Measurements from ENCODE around the gene ENPP6. TPM values are rescaled to one million over a fixed set of nuclear protein-coding genes. Genes with fewer than 3 reads are reported as not detected.
A peak's percentile ranks its signal among the peaks of the same experiment; 100 is the strongest.

ENPP6 gene
- total RNA-seq, 1 experiment from 2014 or later, result not detected

DNA sequence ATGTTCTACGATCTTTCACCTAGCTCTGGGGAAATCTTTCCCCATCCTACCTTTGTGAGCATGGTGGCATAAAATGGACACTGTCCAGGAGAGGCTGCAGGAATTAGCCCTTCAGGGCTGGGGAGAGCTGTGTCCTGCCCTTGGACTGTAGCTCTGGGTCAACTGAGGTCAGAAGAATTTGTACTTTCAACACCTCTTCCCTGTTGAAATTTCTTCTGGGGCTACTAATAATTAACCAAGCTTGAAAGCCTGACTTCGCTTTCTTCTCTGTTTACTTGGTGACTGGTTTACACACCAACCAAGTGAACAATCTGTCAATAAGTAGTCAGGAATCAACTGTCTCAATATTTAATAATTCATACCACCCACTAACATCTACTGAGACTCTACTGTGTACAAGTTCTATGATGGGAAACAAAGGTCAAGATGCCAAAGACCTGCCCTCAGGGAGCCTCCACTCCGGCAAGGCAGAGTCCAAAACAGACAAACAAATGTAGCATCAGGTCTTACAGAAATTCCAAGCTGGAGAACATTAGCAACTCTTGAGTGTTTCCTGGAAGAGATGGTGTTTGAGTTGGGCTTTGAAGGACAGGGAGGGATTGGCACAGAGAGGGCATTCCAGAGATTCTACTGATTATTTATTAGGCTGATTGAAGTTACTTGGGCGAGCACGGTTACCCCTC is 113.1 kb downstream of the ENPP6 start:
- no peak for DNase-seq (ENCODE audit: low read depth)

DNA sequence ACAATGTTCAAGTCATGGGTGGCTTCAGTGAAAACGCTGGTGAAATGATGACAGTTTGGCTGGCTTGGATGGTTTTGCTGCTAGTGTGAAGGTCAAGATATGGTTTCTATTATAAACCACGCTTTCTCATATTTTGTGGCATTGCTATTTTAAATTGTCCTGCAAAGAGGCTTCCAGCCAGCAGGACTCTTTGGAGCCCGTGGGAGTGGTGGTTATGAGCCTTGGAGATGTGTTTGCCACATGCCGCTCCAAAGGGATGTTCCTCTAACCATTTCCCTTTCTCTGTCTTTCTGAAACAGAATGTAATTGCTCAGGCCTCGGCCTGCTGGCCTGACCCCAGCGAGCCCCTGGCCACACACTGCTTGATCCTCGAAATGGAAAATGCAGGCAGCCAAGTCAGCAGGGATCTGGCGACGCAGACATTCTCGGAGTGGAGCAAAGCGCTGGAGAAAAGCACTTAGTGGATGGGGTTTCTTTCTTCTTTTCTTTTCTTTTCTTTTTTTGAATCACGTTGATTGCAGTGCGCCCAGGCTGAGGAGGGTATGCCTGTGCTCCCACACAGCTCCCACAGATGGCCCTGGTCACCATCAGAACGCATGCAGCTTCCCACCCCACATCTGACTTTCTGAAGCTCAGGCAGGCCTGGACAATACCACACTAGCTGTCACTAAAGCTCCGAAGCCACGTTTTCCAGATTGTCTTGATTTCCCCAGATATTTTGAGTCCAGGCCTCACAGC is 114.0 kb downstream of the ENPP6 start:
- DNase-seq (ENCODE audit: low read depth), result no peak

DNA sequence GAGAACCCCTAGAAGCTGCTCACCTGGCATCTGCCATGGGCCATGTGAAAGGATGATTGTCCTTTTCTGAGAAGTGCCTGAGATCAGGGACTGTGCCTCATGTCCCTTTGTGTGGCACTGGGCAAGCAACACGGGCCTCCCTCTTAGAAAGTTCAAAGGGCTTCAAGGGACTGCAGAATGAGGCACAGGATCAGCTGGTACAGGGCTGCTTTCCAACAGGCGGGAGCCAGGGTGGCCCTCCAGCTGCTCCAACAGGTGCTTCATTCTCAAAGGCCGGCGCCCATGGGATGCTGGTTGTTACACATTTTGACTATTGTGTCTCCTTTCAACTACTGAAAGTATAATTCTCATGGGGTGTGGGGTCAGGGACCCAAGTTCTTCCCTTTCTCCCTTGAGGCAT is 114.7 kb downstream of the ENPP6 start:
- no peak for DNase-seq (ENCODE audit: low read depth)

DNA sequence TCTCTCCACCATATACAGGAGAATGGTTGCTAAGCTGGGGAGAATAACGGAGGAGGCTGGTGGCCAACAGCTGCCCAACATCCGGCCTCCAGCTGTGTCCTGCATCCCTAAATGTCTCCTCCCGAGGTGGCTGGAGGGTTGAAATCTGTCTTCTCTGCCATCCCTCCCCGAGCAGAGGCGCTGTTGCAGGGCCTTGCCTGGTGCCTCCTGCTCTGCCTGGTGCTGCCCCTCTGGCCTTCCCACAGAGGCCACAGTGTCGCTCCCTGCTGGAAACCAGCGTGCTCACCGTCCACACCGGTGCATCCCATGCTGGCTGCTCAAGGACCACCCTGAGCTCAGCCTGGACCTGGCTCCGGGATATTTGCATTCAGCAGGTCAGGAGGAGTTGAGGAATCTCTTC is 115.2 kb downstream of the ENPP6 start:
- no peak for DNase-seq (ENCODE audit: low read depth)

DNA sequence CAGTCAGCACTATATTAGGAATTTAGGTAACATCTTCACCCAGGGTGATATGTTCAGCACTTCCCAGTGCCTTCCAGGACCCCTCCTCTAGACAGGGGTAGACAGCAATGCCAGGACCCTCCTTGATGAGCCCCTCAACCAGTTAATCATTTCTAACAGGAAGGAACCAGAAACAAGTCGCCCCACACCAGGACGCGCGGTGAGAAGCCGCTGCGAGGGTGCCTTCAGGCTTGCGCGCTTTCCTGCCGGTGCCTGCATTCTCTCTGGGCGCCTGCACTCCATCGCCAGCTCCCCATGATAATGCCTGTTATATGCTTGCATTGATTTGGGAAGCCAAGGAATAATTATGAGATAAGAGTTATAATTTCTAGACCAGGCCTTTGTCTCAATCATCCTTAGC is 116.0 kb downstream of the ENPP6 start:
- no peak for DNase-seq (ENCODE audit: low read depth)

DNA sequence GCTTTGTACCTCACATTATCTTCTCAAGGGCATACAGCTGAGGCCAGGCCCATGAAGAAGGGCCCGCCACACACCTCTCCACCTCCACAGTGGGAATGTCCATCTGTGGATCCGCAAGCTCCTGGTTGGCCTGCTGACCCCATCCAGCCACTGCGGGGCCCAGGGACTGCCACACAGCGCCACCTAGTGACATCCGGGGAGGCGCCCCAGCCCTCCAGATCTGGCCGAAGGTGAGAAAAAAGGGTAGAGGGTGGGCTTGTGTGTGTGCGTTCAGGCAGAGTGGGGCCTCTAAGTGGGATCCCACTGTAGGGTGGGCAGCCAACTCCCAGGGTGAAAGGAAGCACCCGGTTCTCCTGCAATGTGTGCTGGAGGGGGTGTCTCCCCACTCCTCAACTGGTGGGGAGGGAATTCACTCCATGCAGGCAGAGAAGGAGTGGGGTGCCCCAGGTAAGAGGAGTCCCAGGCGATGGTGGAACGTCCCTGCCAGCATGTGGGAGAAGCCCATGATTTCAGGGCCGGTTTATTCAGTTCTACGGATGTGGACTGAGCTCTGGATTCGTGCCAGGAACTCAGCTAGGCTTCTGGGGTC is 117.3 kb downstream of the ENPP6 start:
- peak; percentile 8 for DNase-seq (ENCODE audit: low read depth)

DNA sequence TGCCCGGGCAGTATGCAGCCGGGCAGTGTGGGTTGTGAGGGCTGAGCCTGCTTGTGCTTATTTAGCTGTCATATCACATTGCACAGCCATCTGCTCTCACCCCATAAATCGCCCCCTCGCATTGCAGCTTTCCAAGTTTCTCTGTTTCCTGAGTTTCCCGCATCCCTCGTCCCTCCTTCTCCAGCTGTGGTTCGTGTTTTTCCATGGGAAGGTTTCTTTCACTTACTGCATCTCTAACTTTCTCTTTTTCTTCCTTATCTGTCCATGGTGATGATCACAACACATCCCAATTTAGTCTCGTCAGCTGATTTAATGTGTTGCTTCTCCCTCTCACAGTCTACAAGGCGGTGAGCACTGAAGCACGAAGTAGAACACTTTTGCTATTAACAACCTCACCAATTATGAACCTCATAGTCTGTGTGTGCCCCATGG is 118.1 kb downstream of the ENPP6 start:
- no peak for DNase-seq (ENCODE audit: low read depth)

DNA sequence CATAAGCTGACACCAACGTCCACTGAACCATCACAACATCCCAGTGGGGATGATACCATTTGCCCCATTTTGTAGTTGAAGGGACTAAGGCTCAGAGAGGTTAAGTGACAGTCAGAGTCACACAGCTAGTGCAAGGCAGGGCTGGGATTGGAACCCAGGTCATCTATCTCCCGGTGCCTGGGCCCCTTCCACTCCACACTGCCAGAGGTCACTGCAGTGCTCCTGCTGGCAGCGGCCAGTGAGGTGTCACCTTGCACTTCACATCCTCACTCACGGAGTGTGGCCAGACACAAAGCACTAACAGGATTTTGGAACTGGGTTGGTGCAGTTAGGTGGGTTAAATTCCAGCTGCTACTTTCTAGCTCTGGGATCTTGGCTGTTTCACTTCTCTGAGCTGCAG is 118.7 kb downstream of the ENPP6 start:
- DNase-seq (ENCODE audit: low read depth), result no peak

DNA sequence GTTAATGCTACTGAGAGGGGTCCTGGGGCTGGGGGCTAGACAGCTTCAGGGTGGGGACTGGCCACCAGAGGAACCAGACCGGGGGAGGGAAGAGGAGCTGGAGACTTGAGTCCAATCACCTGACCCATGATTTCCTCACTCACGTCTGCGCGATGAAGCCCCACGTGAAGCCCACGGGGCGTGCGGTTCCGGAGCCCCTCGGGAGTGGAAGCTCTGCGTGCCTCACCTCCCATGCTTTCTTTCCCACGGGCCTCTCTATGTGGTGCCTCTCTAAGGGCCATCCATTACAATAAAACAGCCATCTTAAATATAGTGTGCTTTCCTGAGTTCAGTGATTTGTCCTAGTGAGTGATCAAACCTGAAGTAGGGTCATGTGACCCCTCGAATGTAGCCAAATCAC is 119.9 kb downstream of the ENPP6 start:
- no peak for DNase-seq (ENCODE audit: low read depth)

DNA sequence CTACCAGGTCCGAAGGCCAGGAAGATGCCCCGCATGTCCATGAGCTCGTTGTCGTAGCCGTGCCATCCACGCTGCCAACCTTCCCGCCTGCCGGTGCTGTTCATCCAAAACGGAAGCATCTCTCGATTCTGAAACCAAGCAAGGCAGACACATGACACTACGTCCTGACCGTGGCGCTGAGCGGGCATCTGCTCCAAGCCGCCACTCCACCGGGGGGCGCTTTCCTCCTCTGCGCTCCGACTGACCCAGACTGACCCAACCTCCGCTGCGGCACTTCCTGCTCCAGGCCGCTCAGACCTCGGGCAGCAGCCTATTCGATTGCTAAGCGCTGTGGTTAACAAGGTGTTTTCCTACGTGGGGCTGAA is 120.5 kb downstream of the ENPP6 start:
- no peak for DNase-seq (ENCODE audit: low read depth)

DNA sequence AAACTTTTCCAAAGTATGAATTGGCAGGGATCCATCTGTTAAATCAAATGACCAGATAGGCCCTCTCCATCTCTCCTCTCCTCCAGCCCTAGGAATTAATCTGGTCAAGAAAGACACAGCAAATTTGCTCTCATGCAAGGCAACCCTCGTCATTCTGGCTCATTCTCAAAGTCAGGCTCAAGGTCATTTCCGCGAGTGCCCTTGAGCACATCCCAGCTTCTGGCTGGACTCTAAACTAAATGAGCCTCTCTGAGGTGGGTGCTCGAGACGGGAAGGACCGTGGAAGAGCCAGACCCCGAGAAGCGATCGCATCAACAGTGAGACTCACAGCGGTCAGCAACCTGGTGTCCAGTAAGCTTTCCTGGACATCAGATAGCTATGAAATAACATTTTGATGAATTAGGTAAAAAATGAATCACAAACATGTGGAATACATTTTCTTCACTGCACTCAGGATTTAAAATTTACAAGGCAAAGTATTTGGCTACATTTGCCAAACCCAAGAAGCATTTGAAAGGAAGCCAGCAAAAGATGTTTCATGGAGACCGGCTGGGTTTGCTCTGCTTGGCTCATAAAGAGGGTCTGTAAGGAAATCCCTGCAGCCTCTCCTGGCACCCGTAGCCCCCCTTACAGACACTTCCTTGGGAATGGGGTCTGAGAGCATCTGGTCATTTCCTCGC is 121.0 kb downstream of the ENPP6 start:
- DNase-seq (ENCODE audit: low read depth), result no peak

DNA sequence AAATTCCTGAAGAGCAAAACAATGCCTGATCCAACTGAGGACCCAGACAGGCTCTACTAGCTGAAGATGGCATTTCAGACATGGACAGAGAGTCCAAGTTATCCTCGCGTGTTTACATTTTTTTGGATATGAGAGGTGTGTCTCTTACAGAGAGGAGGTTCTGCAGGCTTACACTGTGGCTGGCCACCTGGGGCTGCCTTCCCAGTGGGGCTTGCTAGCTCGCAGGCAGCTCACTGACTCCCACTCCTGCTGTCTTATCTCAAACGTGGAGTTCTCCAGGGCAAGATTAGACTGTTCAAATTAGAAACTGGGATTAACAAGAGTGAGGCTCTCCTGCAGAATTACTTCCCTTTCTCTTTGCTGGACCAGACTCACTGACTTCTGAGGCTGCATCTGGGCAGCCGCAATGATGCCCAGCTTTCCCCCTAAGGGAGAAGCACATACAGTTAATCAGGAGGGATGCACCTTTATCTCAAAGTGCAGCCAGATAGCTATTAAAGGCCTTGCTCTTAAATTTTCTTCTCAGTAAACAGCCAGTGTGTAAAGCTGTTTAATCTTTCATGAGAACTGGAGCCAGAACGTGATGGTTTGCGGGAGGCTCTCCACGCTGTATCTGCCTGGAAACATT is 123.0 kb downstream of the ENPP6 start:
- DNase-seq (ENCODE audit: low read depth), result no peak

DNA sequence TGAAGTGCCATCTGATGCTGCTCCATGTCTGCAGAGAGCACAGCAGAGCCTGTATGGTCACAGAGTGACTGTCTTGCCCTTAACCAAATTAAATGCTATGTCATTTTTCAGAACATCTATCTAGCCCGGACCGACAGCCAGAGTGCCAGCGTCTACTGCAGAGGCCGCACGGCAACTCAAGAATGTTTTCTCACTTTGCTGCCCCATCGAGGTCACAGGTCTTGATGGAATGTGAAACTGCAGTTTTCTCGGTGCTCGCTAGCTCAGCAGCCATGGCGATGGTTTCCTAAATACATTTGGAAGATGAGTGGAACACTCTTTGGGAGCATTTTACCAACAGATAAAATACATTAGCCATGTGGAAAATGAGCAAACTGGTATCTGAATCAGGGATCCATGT is 125.7 kb downstream of the ENPP6 start:
- no peak for DNase-seq (ENCODE audit: low read depth)

DNA sequence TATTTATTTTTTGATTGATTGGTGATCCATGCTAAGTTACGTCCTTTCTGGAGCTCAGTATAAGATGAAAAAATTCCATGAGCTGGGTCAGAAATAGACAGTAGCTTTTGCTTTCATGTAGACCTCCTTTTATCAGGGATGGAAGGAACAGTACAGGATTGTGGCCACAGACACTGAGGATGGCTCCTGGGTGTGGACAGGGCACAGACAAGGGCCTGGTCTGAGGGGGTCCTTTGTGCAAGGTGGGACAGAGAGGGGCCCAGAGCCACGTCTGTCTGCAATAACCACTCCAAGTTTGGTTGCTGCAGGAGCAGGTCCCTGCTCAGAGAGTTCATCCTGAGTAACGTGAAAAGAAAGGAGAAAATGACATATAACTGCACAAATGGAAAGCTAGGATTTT is 127.1 kb downstream of the ENPP6 start:
- DNase-seq (ENCODE audit: low read depth), result no peak

DNA sequence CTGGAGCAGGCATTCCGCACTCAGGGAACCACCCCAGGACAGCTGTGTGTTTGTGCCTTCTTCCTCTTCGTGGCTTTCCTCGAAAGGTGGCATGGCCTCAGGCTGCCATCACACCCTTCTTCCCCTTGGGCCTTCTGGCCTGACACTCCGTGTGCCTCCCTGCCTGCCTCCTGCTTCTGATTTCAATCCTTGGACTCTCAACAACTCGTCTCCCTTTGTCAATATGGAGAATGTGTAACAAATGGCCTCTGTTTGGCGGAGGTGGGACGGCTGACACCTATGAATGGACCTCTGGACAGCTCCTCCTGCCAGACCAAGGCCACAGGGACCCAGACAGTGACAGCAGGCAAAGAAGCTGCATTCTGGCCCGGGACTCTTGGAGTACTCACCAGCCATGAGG is 137.0 kb downstream of the ENPP6 start:
- DNase-seq (ENCODE audit: low read depth), result no peak

DNA sequence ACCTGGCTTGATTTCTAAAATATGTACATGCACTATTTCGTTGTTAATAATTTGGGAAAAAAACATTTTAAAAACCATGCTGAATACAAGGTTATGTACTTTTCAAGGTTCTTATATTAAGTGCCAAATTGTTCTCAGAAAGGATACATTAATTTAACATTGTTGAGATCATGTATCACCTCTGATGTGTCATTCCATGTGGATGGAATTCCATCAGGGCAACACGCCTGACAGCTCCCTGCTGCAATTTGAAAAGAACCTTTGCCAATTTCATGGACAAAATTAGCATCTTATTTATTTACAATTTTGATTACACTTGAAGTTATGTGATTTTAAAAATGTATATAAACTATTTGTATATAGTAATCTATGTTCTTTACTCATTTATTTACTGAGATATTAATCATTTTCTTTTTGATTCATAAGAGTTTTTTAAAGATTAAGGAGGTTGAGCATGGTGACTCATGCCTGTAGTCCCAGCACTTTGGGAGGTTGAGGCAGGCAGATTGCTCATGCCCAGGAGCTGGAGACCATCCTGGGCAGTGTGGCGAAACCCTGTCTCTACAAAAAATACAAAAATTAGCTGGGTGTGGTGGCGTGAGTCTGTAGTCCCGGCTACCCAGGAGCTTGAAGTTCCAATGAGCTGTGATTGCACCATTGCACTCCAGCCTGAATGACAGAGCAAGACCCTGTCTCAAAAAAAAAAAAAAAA is 142.8 kb downstream of the ENPP6 start:
- DNase-seq (ENCODE audit: low read depth), result no peak

DNA sequence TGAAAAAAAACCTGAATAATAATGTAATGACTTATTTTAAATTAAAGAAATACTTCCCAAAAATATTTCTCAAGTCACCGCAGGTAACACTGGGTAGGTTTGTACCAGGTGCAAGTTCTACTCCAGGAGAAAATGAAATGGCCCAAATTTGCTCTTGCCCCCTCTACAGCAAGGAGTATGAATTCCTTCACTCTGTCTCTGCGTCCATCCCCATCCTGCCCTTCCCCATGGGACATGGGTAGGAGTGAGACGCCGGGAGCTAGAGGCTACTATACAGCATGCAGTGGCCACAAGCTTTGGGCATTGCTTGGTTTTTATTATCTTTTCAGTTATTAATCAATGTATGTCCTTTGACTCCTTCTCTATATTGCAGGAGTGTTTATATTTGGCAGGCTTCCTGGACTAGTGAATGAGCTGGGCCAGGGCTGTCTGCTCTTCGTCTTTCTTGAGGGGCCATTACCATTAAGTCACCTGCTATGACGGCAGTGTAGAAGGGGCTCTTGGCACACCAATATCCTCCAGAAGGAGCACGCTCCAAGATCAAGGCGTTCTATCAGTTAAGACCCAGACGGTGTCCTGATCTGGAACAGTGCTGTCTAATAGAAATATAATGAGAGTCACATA is 149.6 kb downstream of the ENPP6 start:
- DNase-seq (ENCODE audit: low read depth), result no peak

DNA sequence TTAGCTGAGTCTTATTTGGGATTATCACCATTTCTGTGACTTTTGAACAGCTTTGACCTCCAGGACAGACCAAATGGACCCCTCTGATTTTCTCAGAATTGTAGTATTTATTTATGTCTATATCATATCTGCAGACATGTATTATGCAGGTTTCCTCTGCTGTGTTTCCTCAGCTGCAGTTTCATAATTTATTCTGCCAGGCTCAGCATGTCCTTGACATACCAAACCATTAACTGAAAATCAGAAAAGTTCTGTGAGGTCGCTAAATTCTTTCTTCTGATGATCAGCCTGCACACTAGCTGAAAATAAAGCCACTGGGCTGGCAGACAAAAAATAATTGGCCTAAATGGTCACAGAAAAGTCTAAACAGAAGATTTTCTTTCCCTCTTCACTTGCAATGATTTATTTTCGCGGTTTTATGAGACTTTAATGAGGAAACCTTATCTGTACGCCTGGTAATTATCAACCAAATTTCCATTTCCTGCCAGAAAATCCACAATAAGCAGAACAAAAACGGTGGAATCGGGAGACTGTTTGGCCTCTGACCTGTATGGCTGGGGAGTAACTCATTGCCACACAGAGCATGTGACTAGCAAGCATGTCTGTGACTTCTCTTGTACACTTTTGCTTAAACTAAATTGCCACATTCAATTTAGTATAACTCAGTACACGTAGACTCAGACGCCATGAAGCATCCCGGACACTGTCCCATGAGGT is 150.9 kb downstream of the ENPP6 start:
- DNase-seq (ENCODE audit: low read depth), result peak; percentile 2

DNA sequence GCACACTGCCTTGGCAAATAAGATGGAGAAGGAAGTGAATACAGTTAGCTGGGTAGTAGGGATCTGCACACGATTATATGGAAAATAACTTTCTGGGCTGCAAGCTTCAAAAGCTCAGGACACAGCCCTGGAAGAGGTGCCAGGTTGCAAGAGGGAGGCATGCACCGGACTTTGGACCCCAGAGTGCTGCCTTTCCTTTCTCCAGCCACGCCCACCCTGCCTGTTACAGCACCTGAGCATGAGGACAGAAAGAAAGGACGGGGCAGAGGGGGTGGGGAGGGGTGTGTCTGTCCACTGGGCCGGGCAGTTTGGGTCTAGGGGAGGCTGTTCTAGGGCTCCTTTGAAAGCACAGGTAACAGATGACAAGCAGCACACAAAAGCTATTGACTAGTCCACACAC is 152.8 kb downstream of the ENPP6 start:
- no peak for DNase-seq (ENCODE audit: low read depth)

DNA sequence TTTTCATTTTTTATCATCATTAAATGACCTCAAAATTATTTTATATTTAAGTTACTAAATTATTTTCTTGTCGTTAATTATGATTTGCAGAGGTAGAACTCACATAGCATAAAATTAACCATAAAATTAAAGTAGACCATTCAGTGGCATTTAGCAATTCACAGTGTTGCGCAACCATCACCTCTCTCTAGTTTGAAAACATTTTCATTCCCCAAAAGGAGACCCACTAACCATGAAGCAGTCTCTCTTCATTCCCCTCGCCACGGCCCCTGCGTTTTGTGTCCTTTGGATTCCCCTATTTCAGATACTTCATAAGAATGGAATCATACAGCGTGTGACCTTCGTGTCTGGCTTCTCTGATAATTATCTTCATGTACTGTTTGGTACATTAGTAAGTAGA is 154.9 kb downstream of the ENPP6 start:
- no peak for DNase-seq (ENCODE audit: low read depth)

DNA sequence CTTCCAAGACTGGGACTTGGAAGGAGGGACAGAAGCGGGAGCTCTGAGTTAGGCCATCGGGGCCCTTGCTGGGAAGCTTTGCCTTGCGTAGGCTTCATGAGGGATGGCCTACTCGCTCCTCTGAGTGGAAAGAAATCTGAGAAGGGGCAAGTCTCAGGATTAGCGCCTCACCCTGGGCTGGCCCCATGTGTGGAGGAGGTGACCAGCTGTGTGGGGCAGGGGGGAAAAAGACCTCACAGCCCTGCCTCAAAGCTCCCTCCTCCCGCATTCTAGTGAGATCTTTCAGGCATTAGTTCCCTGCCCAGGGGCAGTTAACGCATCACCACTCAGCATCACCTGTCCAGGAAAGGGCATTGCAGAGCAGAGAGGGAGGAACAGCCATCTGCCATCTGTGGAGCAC is 156.1 kb downstream of the ENPP6 start:
- no peak for DNase-seq (ENCODE audit: low read depth)
